ENCODE results near the gene TSPAN17. TPM values are rescaled to one million over a fixed set of nuclear protein-coding genes. Genes with fewer than 3 reads are reported as not detected.

Gene TSPAN17
- total RNA-seq, 1 donor from 2014 or later = 47.3 TPM

GRCh38 chr5:176608142-176608705 is 39.1 kb upstream of the TSPAN17 start:
- Mint-ChIP-seq H3K27me3 (ENCODE audit: low read depth) (peaks cover 39% of the 10 kb centered on the region), H3K4me3 (peak overlapping the region; percentile 75), H3K4me1 (peaks cover 10% of the 10 kb centered on the region), H3K9me3 (no peaks in the 10 kb centered on the region), H3K36me3 (no peaks in the 10 kb centered on the region), H3K27ac (no peak overlapping the region)
- DNase-seq (ENCODE audit: low spot score in 2 of 2, unreplicated experiment in 2 of 2) = no peak
- TF ChIP-seq, protein P1, sequence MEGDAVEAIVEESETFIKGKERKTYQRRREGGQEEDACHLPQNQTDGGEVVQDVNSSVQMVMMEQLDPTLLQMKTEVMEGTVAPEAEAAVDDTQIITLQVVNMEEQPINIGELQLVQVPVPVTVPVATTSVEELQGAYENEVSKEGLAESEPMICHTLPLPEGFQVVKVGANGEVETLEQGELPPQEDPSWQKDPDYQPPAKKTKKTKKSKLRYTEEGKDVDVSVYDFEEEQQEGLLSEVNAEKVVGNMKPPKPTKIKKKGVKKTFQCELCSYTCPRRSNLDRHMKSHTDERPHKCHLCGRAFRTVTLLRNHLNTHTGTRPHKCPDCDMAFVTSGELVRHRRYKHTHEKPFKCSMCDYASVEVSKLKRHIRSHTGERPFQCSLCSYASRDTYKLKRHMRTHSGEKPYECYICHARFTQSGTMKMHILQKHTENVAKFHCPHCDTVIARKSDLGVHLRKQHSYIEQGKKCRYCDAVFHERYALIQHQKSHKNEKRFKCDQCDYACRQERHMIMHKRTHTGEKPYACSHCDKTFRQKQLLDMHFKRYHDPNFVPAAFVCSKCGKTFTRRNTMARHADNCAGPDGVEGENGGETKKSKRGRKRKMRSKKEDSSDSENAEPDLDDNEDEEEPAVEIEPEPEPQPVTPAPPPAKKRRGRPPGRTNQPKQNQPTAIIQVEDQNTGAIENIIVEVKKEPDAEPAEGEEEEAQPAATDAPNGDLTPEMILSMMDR (IDR thresholded peaks at IDR 0.05; ENCODE audit: unreplicated experiment) = no peak

DNA sequence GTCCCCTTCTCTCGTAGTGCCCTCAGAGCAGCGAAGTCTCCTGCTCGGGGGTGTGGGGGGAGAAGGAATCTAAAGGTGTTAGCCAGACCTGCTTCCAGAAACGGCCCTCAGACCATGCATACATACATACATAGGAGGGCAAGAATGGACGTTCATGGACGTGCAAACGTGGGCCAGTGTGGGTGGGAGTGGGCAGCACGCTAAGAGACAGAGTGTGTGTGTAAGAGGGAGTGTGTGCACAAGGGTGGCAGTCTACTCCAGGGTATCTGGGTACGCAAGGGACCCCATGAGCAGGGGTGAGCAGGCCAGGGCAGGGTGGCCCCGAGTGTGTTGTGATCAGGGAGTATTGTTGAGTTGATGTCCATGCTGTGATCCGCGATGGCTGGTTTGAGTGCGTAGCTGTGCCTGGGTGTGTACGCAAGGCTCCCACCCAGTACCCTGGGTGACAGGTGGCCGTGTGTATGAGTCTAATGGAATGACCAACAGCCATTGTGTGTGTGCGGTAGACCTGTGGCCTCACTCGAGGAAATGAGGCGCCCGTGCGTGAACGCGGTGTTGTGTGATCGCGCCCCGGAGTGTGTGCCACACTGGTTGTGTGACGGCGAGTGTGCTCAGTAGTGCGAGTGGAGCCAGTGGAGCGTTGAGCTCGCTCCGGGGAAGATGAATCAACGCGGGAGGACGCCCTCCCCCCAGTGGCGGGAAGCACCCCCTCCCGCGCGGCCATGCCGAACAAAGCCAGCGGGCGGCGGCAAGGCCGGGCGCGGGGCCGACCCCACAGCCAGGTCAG is 38.2 kb upstream of the TSPAN17 start:
- TF ChIP-seq, protein P1 (IDR thresholded peaks at IDR 0.05; ENCODE audit: unreplicated experiment) = no peak
- no peaks in the 10 kb centered on the region for H3K9me3 Mint-ChIP-seq
- H3K27me3 Mint-ChIP-seq (ENCODE audit: low read depth) = peaks cover 44% of the 10 kb centered on the region
- no peak for DNase-seq (ENCODE audit: low spot score in 2 of 2, unreplicated experiment in 2 of 2)
- H3K4me1 Mint-ChIP-seq = peaks cover 10% of the 10 kb centered on the region
- H3K27ac Mint-ChIP-seq = no peak overlapping the region
- peak overlapping the region; percentile 75 for H3K4me3 Mint-ChIP-seq
- H3K36me3 Mint-ChIP-seq = no peaks in the 10 kb centered on the region

- DNase-seq (ENCODE audit: low spot score in 2 of 2, unreplicated experiment in 2 of 2) = peak; percentile 65 to 78
- Mint-ChIP-seq H3K36me3 (no peaks in the 10 kb centered on the region), H3K27ac (no peak within 1 kb of the TSS), H3K27me3 (ENCODE audit: low read depth) (peaks cover 48% of the 10 kb centered on the region), H3K9me3 (no peaks in the 10 kb centered on the region), H3K4me1 (peaks cover 10% of the 10 kb centered on the region), H3K4me3 (peak within 1 kb of the TSS; percentile 75)
- TF ChIP-seq, protein P1 (IDR thresholded peaks at IDR 0.05; ENCODE audit: unreplicated experiment) = no peak
Observed at GRCh38 chr5:176609724-176610434, 37.4 kb upstream of the TSPAN17 start, which contains the start of gene GPRIN1. GPRIN1 (minus strand) TSS chr5:176610156; CDS start chr5:176599834, 10,322 bp downstream.

DNA sequence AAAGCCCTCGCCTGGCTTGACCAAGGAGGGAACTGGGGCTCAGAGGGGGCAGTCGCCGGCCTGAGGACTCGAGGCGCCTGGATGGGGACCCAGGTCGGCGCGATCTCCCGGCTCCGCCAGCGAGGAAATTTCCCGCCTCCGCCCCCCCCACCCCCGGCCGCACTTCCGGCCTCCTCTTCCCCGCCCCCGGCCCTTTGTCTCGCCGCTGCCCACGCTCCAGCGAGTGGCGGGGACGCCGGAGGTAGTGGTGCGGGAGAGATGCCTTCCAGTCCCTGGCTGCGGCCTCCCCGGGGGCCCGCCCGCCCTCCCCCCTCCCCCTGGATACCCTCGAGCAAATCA is 36.9 kb upstream of the TSPAN17 start:
- no peak overlapping the region for H3K27ac Mint-ChIP-seq
- peak overlapping the region; percentile 61 for H3K4me3 Mint-ChIP-seq
- H3K36me3 Mint-ChIP-seq = no peaks in the 10 kb centered on the region
- DNase-seq (ENCODE audit: low spot score in 2 of 2, unreplicated experiment in 2 of 2) = no peak
- H3K9me3 Mint-ChIP-seq = no peaks in the 10 kb centered on the region
- peaks cover 10% of the 10 kb centered on the region for H3K4me1 Mint-ChIP-seq
- TF ChIP-seq, protein P1 (IDR thresholded peaks at IDR 0.05; ENCODE audit: unreplicated experiment) = no peak
- peaks cover 52% of the 10 kb centered on the region for H3K27me3 Mint-ChIP-seq (ENCODE audit: low read depth)

DNA sequence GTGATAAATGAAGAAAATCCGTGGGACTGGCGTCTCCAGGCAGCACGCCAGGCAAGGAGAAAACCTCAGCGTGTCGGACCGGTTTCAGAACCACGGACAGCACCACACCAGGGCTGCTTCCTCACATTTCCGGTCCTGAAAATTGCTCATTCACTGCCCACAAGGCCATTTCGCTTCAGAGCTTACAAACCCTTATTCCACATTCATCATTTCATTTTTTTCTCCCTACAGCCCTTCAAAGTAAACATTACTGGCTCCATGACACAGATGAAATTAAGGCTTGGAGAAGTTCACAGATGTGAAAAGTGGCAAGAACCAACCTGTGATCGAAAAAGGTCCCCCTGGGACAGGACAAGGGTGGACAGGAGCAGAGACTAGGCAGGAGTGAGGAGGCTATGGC is 35.8 kb upstream of the TSPAN17 start:
- TF ChIP-seq, protein P1 (IDR thresholded peaks at IDR 0.05; ENCODE audit: unreplicated experiment) = no peak
- Mint-ChIP-seq H3K9me3 (no peaks in the 10 kb centered on the region), H3K27ac (no peak overlapping the region), H3K27me3 (ENCODE audit: low read depth) (peaks cover 62% of the 10 kb centered on the region), H3K36me3 (no peaks in the 10 kb centered on the region), H3K4me1 (peaks cover 10% of the 10 kb centered on the region), H3K4me3 (no peak overlapping the region)
- DNase-seq (ENCODE audit: low spot score in 2 of 2, unreplicated experiment in 2 of 2) = peak; percentile 78 to 90

Data from mesothelial cell of epicardium (in vitro differentiated cells).